ENCODE results near the gene YPEL5. TPM values are rescaled to one million over a fixed set of nuclear protein-coding genes. Genes with fewer than 3 reads are reported as not detected.

The YPEL5 gene
- total RNA-seq, result 10 to 100 TPM; 28.6 to 38.5 TPM

DNA sequence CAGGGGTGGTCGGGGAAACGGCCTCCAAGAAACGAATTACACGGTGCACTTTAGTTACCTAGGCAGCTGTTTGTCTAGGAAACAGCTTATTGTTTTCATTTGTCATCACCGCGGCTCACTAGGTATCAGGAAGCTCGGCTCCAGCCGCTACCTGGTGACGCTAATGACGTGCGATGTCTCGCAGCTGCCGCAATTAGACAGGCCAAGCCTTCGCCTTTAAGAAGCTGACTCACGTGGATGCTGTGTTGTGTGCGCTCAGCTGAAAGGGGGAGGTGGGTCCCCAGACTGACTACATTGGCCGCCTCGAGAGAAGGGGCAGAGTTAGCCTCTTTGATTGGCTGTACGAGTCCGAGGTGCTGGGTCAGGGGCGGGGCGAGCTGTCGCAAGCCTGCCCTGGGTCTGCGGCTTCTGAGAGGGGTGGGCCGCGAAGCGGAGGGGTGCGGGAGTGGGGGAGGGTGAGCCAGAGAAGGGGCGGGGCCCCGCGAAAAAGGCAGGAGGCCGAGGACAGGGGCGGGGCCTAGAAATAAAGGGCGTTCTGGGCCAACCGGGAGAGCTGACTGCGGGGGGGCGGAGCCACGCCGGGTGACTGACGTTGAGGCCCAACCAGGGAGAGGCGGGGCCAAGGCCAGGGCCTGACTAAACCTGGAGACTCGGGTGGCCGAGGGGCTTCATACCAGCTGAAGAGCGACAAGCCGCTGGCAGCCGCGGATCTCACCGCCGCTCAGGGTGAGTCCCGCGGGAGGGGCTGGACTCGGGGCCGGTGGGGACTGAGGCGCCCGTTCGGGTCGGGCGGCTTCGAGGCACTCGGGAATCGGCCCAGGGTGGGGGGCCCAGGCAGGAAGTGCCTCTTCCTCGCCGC lies at the start of gene YPEL5:
TSS of gene YPEL5 (plus strand) at position 671 of the 859 bp plus-strand sequence. CDS start 9,645 bp downstream, outside the sequence.

Small RNA genes within 50 kb of the gene (small RNA-seq; reads per million reads assigned to genes)
- gene SNORA10B, result 0.17 to 0.30 reads per million in 2 donors

Other genes with a start within 250 kb of the YPEL5 start
- gene ALK, start 225.4 kb upstream of the YPEL5 start, total RNA-seq, result 1 to 10 TPM in 1 of 2 donors, under 1 TPM in 1; 0.69 to 1.3 TPM
- 10 to 100 TPM; 20.3 to 41.6 TPM for gene LBH, start 84.5 kb downstream of the YPEL5 start, total RNA-seq